PC-9 (cell line): ENCODE results near the gene STYXL1. TPM values are rescaled to one million over a fixed set of nuclear protein-coding genes. Genes with fewer than 3 reads are reported as not detected.

Source experiments
- BruUV-seq: library from RNA; stranded (reverse); fragments of 400-500 nt; replicated peaks from 2 replicates; lab custom pipeline; 2021; lab: Mats Ljungman, UMichigan
- CTCF ChIA-PET: fragments of 300-600 bp; sonication (Branson Sonifier 250); formaldehyde crosslinking; loops from one replicate; lab custom pipeline; 2022; ENCODE audit warnings: antibody characterized with exemption; lab: Charles Lee
- POLR2A ChIA-PET: fragments of 300-600 bp; sonication (Branson Sonifier 250); formaldehyde crosslinking; loops from one replicate; lab custom pipeline; 2022; ENCODE audit warnings: antibody characterized with exemption; ENCODE audit not compliant: unreplicated experiment; lab: Charles Lee
- DNase-seq, 2 experiments: peaks; one replicate each; pipeline versions ENCODE4 v3.0.0 to v3.0.0-alpha.2; 2015 to 2022; ENCODE audit warnings: mixed read lengths in 1 of 2
- H2AFZ ChIP-seq: fragments of 200-600 bp; sonication (generic); 2 replicates; pipeline ENCODE4 v1.8.1; 2017; ENCODE audit warnings: antibody characterized with exemption
- H3F3A ChIP-seq: fragments of 200-600 bp; sonication (generic); 2 replicates; pipeline ENCODE4 v1.8.1; 2017; ENCODE audit warnings: antibody characterized with exemption, mild to moderate bottlenecking, low read depth; ENCODE audit not compliant: insufficient read depth
- H3K27ac ChIP-seq: fragments of 200-600 bp; sonication (generic); 2 replicates; pipeline ENCODE4 v1.6.1; 2016; ENCODE audit warnings: mixed run types
- H3K27me3 ChIP-seq: fragments of 200-600 bp; sonication (generic); 2 replicates; pipeline ENCODE4 v1.6.1; 2016; ENCODE audit warnings: low read depth, mixed run types; ENCODE audit not compliant: insufficient read depth
- H3K36me3 ChIP-seq: fragments of 200-600 bp; sonication (generic); 2 replicates; pipeline ENCODE4 v1.6.1; 2016; ENCODE audit warnings: low read depth, mixed run types
- H3K4me1 ChIP-seq: fragments of 200-600 bp; sonication (generic); replicated peaks from 2 replicates; pipeline ENCODE4 v1.6.1; 2016; ENCODE audit warnings: mixed run types; ENCODE audit not compliant: insufficient read depth
- H3K4me2 ChIP-seq: fragments of 200-600 bp; sonication (generic); 2 replicates; pipeline ENCODE4 v1.6.1; 2017; ENCODE audit warnings: mixed run types
- H3K4me3 ChIP-seq: fragments of 200-600 bp; sonication (generic); 2 replicates; pipeline ENCODE4 v1.6.1; 2016; ENCODE audit warnings: mixed run types
- H3K79me2 ChIP-seq: fragments of 200-600 bp; sonication (generic); 2 replicates; pipeline ENCODE4 v1.6.1; 2017; ENCODE audit warnings: low read depth, mixed run types
- H3K9me2 ChIP-seq: fragments of 200-600 bp; sonication (generic); 2 replicates; pipeline ENCODE4 v1.8.1; 2017; ENCODE audit warnings: mild to moderate bottlenecking; ENCODE audit not compliant: insufficient read depth
- H3K9me3 ChIP-seq: fragments of 200-600 bp; sonication (generic); 2 replicates; pipeline ENCODE4 v1.8.1; 2016; ENCODE audit warnings: low read depth; ENCODE audit not compliant: insufficient read depth
- H4K20me1 ChIP-seq: fragments of 200-600 bp; sonication (generic); 2 replicates; pipeline ENCODE4 v1.8.1; 2017; ENCODE audit not compliant: insufficient read depth
- CTCF ChIP-seq: fragments of 200-600 bp; sonication (generic); conservative IDR thresholded peaks from 2 replicates; pipeline ENCODE4 v1.6.1; 2017; ENCODE audit warnings: mixed run types, antibody characterized with exemption, mild to moderate bottlenecking, moderate library complexity
- EZH2 ChIP-seq: fragments of 200-600 bp; sonication (generic); IDR thresholded peaks from 2 replicates; pipeline ENCODE4 v1.8.0; 2017; ENCODE audit warnings: antibody characterized with exemption, low read depth
- intact Hi-C: fragments of 100-400 bp; cut with micrococcal nuclease; formaldehyde crosslinking; loops from one replicate; pipeline ENCODE4 v1.10.0; 2022; ENCODE audit not compliant: unreplicated experiment
- total RNA-seq: library from RNA; stranded (reverse); gene quantifications from 2 replicates; pipeline ENCODE4 v1.2.3, GENCODE V29; 2021

Gene STYXL1
- total RNA-seq, 1 experiment from 2014 or later, result 77.7 TPM

- no peak overlapping the region for H3K4me2 ChIP-seq
- CTCF ChIA-PET, result no interaction called here
- no TSS peak for BruUV-seq
- H3F3A ChIP-seq, result peaks cover 12% of the 10 kb centered on the region
- intact Hi-C loops, result no loop called here
- H3K79me2 ChIP-seq, result peaks cover 53% of the 10 kb centered on the region
- no peak overlapping the region for H2AFZ ChIP-seq
- H3K9me2 ChIP-seq, result no peaks in the 10 kb centered on the region
- H3K27ac ChIP-seq, result no peak overlapping the region
- no peaks in the 10 kb centered on the region for H3K27me3 ChIP-seq
- H3K9me3 ChIP-seq, result no peaks in the 10 kb centered on the region
- H3K4me3 ChIP-seq, result no peak overlapping the region
- no peak for DNase-seq
- H3K4me1 ChIP-seq, result peaks cover 5% of the 10 kb centered on the region
- H3K36me3 ChIP-seq, result no peaks in the 10 kb centered on the region; the same call in 1 of the 2 replicates
- TF ChIP-seq EZH2, result no peak
- TF ChIP-seq CTCF, result no peak
- POLR2A ChIA-PET, result interaction anchor here (0.6 kb wide), 1 partner anchor 267 kb away, joined by 5 read pairs; no protein-coding TSS in a partner anchor
- H4K20me1 ChIP-seq, result peaks cover 5% of the 10 kb centered on the region; the same call in 1 of the 2 replicates
Observed at GRCh38 chr7:76044375-76044865, 3.4 kb downstream of the STYXL1 start.

GRCh38 chr7:76040126-76040525 is 7.7 kb downstream of the STYXL1 start:
- POLR2A ChIA-PET, result no interaction called here
- CTCF ChIA-PET, result no interaction called here
- intact Hi-C loops, result no loop called here

GRCh38 chr7:76037310-76037709 is 10.5 kb downstream of the STYXL1 start:
- no peaks in the 10 kb centered on the region for H3K9me3 ChIP-seq
- no peaks in the 10 kb centered on the region for H4K20me1 ChIP-seq
- H3K4me1 ChIP-seq, result no peaks in the 10 kb centered on the region
- no peak overlapping the region for H3K4me3 ChIP-seq
- no peaks in the 10 kb centered on the region for H3K36me3 ChIP-seq
- H3K27ac ChIP-seq, result no peak overlapping the region
- ChIA-PET POLR2A (no interaction called here), CTCF (interaction anchor here (0.5 kb wide), 1 partner anchor 130 kb away, joined by 4 read pairs; no protein-coding TSS in a partner anchor)
- intact Hi-C loops, result no loop called here
- no peaks in the 10 kb centered on the region for H3K27me3 ChIP-seq
- TF ChIP-seq EZH2, result no peak
- TF ChIP-seq CTCF, result no peak
- H2AFZ ChIP-seq, result no peak overlapping the region
- no peaks in the 10 kb centered on the region for H3K79me2 ChIP-seq
- no peaks in the 10 kb centered on the region for H3K9me2 ChIP-seq
- no peak for DNase-seq
- no TSS peak for BruUV-seq
- no peaks in the 10 kb centered on the region for H3F3A ChIP-seq
- H3K4me2 ChIP-seq, result no peak overlapping the region

More at GRCh38 chr7:76040126-76040525, 7.7 kb downstream of the STYXL1 start:
- Histone ChIP-seq H3K9me3 (no peaks in the 10 kb centered on the region), H4K20me1 (no peaks in the 10 kb centered on the region; the same call in 1 of the 2 replicates), H3K4me3 (no peak overlapping the region), H2AFZ (no peak overlapping the region), H3K27ac (no peak overlapping the region), H3K27me3 (no peaks in the 10 kb centered on the region), H3K79me2 (peaks cover 13% of the 10 kb centered on the region; the same call in 1 of the 2 replicates), H3K36me3 (no peaks in the 10 kb centered on the region), H3F3A (no peaks in the 10 kb centered on the region; the same call in 1 of the 2 replicates), H3K4me1 (no peaks in the 10 kb centered on the region), H3K4me2 (no peak overlapping the region), H3K9me2 (no peaks in the 10 kb centered on the region)
- BruUV-seq, result no TSS peak
- no peak for DNase-seq
- TF ChIP-seq EZH2, result no peak
- no peak for TF ChIP-seq CTCF
